ENCODE measurements around the gene SUCO.

SUCO gene

DNA sequence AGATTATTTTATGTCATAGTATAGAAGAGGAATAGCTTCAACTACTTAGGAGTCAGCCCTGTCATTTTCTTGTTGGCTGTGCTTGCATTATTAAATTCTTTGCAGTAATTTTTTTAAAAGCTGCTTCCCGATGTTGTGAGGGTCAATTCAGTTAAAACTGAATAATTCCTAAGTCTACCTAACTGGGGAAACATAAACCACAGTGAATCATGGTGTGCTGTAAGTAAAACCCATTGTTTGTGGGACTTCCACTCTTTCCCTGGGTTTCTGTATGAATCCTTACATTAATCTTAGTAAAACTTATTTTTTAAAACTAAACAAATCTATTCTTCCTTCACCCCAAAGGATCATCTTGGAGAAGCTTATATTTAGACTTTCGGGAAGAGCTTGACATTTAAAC lies 4.4 kb downstream of the SUCO start:
- Histone ChIP-seq H3K9me3 (ENCODE audit: control insufficient read depth in 2 of 2, low read length in 2 of 2) (no peaks in the 10 kb centered on the region), H3K36me3 (ENCODE audit: control insufficient read depth in 2 of 2, insufficient read depth in 2 of 2, low read length in 2 of 2) (no peaks in the 10 kb centered on the region), H3K4me3 (ENCODE audit: low read length in 2 of 2) (no peak overlapping the region), H3K4me1 (ENCODE audit: control insufficient read depth, insufficient read depth, low read length) (peaks cover 8% of the 10 kb centered on the region), H3K9ac (ENCODE audit: low read length in 2 of 2) (no peak overlapping the region), H3K27ac (ENCODE audit: low read length) (no peak overlapping the region), H3K27me3 (ENCODE audit: control insufficient read depth in 1 of 2, insufficient read depth in 2 of 2, low read length in 2 of 2) (no peaks in the 10 kb centered on the region)

DNA sequence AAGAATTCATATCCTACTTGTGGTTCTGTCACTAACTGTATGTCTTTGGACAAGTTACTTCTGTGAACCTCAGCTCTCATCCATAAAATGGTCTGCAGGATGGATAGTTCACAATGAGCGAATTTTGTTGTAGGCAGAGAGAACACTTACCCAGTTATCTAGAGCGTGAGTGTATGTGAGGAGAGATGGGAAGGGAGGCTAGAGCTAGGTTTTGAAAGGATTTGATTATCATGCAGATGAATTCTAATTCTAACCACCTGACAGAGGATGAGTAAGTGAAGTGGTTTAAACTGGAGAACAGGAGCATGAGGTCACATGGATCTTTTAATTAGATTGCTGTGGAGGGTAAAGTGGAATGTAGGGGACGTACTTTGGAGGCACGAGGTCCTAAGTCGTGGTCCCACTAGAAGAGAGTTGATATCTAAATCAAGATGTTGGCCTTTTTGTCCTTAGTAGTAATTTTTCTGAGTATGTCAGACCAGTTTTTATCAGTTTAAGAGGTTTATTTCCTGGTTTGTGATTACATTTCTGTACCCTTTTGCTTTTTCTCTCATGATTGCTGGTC lies 5.0 kb downstream of the SUCO start:
- Histone ChIP-seq H3K4me1 (ENCODE audit: control insufficient read depth, insufficient read depth, low read length) (peaks cover 8% of the 10 kb centered on the region), H3K9me3 (ENCODE audit: control insufficient read depth in 2 of 2, low read length in 2 of 2) (no peaks in the 10 kb centered on the region), H3K27me3 (ENCODE audit: control insufficient read depth in 1 of 2, insufficient read depth in 2 of 2, low read length in 2 of 2) (no peaks in the 10 kb centered on the region), H3K9ac (ENCODE audit: low read length in 2 of 2) (no peak overlapping the region), H3K36me3 (ENCODE audit: control insufficient read depth in 2 of 2, insufficient read depth in 2 of 2, low read length in 2 of 2) (no peaks in the 10 kb centered on the region), H3K4me3 (ENCODE audit: low read length in 2 of 2) (no peak overlapping the region), H3K27ac (ENCODE audit: low read length) (no peak overlapping the region)

DNA sequence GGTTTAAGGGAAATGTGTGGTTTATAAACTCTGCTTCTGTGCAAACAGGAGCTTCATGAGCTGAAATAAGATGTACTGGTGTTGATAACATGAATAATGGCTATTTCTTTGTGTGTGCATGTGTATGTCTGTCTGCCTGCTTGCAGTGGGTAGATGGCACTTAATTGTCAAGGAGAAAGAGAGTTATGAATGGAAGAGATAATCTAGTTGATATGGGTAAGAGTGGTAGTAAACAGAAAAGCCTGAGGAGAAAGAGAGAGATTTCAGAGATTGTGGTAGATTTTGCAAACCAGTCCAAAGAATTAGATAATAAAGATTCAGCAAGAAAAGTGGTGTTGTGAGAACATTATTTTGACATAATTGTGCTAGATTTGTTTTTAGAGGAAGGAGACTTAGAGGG lies 7.7 kb downstream of the SUCO start:
- H3K9me3 ChIP-seq (ENCODE audit: control insufficient read depth in 2 of 2, low read length in 2 of 2), result no peaks in the 10 kb centered on the region
- no peak overlapping the region for H3K27ac ChIP-seq (ENCODE audit: low read length)
- H3K36me3 ChIP-seq (ENCODE audit: control insufficient read depth in 2 of 2, insufficient read depth in 2 of 2, low read length in 2 of 2), result no peaks in the 10 kb centered on the region
- H3K9ac ChIP-seq (ENCODE audit: low read length in 2 of 2), result no peak overlapping the region
- H3K4me3 ChIP-seq (ENCODE audit: low read length in 2 of 2), result no peak overlapping the region
- no peaks in the 10 kb centered on the region for H3K4me1 ChIP-seq (ENCODE audit: control insufficient read depth, insufficient read depth, low read length)
- H3K27me3 ChIP-seq (ENCODE audit: control insufficient read depth in 1 of 2, insufficient read depth in 2 of 2, low read length in 2 of 2), result no peaks in the 10 kb centered on the region

DNA sequence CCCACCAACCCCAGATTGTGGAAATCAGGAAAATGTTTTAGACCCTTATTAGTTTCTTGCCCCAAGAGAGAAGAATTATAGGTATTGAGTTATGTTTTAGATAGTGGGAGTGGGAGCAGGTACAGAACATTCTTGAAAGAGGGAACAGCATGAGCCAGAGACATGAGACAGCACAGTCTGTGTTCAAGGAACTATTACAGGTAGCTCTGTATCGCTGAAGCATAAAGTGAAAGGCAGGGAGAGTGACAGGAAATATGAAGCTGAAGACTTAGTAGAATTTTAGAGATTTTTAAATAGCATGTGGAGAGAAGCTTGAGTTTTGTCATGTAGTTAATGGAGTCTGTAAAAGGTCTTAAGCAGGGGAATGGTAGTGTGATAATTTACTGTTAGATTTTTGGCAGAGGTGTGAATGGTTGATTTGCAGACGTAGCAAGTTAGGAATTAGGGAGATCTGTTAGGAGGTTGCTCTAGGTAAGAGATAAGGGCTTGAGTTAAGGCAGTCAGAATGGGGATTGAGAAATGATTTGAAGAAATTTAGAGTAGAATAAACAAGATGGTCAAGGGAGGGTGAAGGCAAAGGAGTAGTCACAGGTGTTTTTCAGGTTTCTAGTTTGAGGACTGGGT lies 11.6 kb downstream of the SUCO start:
- Histone ChIP-seq H3K4me3 (ENCODE audit: low read length in 2 of 2) (no peak overlapping the region), H3K9me3 (ENCODE audit: control insufficient read depth in 2 of 2, low read length in 2 of 2) (no peaks in the 10 kb centered on the region), H3K36me3 (ENCODE audit: control insufficient read depth in 2 of 2, insufficient read depth in 2 of 2, low read length in 2 of 2) (no peaks in the 10 kb centered on the region), H3K27ac (ENCODE audit: low read length) (no peak overlapping the region), H3K9ac (ENCODE audit: low read length in 2 of 2) (no peak overlapping the region), H3K4me1 (ENCODE audit: control insufficient read depth, insufficient read depth, low read length) (no peaks in the 10 kb centered on the region), H3K27me3 (ENCODE audit: control insufficient read depth in 1 of 2, insufficient read depth in 2 of 2, low read length in 2 of 2) (no peaks in the 10 kb centered on the region)

DNA sequence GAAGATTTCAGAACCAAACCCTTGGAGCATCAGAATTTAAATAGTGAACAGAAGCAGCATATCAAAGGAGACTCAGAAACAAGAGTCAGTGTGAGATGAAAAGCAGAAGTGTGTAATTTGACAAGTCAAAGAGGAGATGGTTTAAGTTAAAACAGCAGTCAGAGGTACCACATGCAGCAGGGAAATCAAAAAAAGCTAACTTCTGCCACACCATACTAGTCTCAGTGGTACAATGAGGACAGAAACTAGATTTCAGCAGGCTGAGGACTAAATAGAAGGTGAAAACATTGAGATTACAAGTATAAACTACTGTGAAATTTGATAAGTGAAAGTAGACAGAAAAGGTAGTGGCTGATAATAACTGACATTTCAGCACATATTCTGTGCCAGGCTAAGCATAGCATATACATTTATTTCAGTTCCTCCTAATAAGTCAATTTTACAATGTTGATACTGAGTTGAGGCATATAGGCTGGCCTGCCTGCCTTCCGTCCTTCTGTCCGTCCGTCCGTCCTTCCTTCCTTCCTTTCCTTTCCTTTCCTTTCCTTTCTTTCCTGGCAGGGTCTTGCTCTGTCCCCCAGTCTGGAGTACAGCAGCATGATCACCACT lies 12.6 kb downstream of the SUCO start:
- Histone ChIP-seq H3K36me3 (ENCODE audit: control insufficient read depth in 2 of 2, insufficient read depth in 2 of 2, low read length in 2 of 2) (no peaks in the 10 kb centered on the region), H3K4me1 (ENCODE audit: control insufficient read depth, insufficient read depth, low read length) (no peaks in the 10 kb centered on the region)

DNA sequence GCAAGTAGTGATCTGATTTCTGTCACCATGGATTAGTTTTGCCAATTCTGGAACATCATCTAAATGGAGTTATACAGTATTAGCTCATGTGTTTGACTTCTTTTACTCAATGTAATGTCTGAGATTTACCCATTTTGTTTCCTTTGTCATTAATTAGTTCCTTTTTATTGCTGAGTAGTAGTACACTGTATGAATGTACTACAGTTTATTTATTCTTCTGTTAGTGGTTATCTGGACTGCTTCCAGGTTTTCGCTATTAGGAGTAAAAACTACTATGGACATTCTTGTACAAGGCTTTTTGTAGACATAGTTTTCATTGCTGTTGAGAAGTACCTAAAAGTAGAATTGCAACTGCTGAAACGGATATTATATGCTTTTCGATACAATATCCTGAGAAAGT lies 14.1 kb downstream of the SUCO start:
- Histone ChIP-seq H3K4me1 (ENCODE audit: control insufficient read depth, insufficient read depth, low read length) (no peaks in the 10 kb centered on the region), H3K9ac (ENCODE audit: low read length in 2 of 2) (no peak overlapping the region), H3K27me3 (ENCODE audit: control insufficient read depth in 1 of 2, insufficient read depth in 2 of 2, low read length in 2 of 2) (no peaks in the 10 kb centered on the region), H3K4me3 (ENCODE audit: low read length in 2 of 2) (no peak overlapping the region), H3K36me3 (ENCODE audit: control insufficient read depth in 2 of 2, insufficient read depth in 2 of 2, low read length in 2 of 2) (no peaks in the 10 kb centered on the region), H3K27ac (ENCODE audit: low read length) (no peak overlapping the region), H3K9me3 (ENCODE audit: control insufficient read depth in 2 of 2, low read length in 2 of 2) (no peaks in the 10 kb centered on the region)

More for the DNA sequence above, 12.6 kb downstream of the SUCO start:
- no peak overlapping the region for H3K9ac ChIP-seq (ENCODE audit: low read length in 2 of 2)
- H3K27me3 ChIP-seq (ENCODE audit: control insufficient read depth in 1 of 2, insufficient read depth in 2 of 2, low read length in 2 of 2), result no peaks in the 10 kb centered on the region
- H3K9me3 ChIP-seq (ENCODE audit: control insufficient read depth in 2 of 2, low read length in 2 of 2), result no peaks in the 10 kb centered on the region
- no peak overlapping the region for H3K4me3 ChIP-seq (ENCODE audit: low read length in 2 of 2)
- H3K27ac ChIP-seq (ENCODE audit: low read length), result no peak overlapping the region

DNA sequence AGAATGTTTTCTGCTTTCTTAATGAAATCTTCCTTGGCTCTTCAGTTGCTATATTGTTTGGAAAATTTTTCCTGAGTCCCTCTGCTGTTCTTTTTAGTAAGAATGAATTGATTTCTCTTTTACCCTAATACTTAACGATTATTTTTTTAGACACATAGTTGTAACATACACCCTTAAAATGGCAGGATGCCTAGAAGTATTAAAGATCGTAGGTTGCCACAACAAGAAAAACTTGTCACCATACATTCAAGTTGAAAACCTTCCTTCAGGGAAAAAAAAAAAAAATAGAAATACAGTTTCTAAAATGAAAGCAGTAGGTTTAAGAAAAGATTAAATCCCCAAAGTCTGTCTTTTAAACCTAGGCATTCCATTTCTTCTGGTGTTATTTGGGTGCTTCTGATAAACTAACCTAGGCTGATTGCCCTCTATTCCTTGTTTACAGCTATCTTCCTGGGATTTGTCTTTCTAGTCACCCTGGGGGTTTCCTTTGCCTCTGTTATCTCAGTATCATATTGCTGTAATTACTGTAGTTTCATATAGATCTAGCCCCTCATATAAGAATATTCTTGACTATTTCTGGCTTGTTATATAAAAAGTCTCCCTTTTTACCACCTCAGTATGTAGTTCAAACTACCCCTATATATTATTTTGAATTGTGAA lies 16.8 kb downstream of the SUCO start:
- Histone ChIP-seq H3K4me3 (ENCODE audit: low read length in 2 of 2) (no peak overlapping the region), H3K9ac (ENCODE audit: low read length in 2 of 2) (no peak overlapping the region), H3K4me1 (ENCODE audit: control insufficient read depth, insufficient read depth, low read length) (no peaks in the 10 kb centered on the region), H3K9me3 (ENCODE audit: control insufficient read depth in 2 of 2, low read length in 2 of 2) (no peaks in the 10 kb centered on the region), H3K27me3 (ENCODE audit: control insufficient read depth in 1 of 2, insufficient read depth in 2 of 2, low read length in 2 of 2) (no peaks in the 10 kb centered on the region), H3K36me3 (ENCODE audit: control insufficient read depth in 2 of 2, insufficient read depth in 2 of 2, low read length in 2 of 2) (no peaks in the 10 kb centered on the region), H3K27ac (ENCODE audit: low read length) (no peak overlapping the region)

DNA sequence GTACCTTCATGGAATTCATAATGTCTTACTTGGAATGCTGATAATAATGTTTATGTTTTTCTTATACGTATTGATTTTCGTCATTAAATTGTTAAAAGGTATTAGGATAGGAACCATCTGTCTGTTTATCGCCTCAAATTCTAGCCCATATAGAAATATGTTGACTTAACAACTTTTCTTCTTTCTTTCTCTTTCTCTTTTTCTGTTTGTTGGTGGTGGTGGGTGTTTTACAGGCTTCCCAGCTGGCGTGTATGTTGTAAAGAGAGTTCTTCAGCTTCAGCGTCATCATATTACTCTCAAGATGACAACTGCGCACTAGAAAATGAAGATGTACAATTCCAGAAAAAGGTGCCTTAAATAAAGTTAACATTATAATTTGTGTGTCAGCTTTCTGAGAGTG lies 18.3 kb downstream of the SUCO start:
- Histone ChIP-seq H3K27ac (ENCODE audit: low read length) (no peak overlapping the region), H3K36me3 (ENCODE audit: control insufficient read depth in 2 of 2, insufficient read depth in 2 of 2, low read length in 2 of 2) (no peaks in the 10 kb centered on the region), H3K4me3 (ENCODE audit: low read length in 2 of 2) (no peak overlapping the region), H3K9me3 (ENCODE audit: control insufficient read depth in 2 of 2, low read length in 2 of 2) (no peaks in the 10 kb centered on the region), H3K27me3 (ENCODE audit: control insufficient read depth in 1 of 2, insufficient read depth in 2 of 2, low read length in 2 of 2) (no peaks in the 10 kb centered on the region), H3K9ac (ENCODE audit: low read length in 2 of 2) (no peak overlapping the region), H3K4me1 (ENCODE audit: control insufficient read depth, insufficient read depth, low read length) (no peaks in the 10 kb centered on the region)

DNA sequence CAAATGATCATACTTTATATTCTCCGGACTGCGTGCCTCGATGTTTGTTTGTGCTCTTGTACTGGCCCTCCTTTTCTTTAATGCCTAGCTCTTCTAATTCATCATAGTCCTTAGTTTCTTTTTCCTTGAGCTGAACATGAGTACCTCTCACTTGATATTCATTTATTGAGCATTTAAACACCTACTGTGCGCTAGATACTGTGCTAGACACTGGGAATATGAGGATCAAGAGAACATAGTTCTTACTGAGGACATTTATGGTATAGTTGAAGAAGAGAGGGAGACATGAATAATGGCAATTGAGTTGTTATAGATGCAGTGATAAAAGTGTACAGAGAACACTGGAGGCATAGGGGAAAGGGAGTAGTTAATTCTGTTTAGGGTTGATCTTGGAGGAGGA lies 22.0 kb downstream of the SUCO start:
- peaks cover 0 to 9% of the 10 kb centered on the region in 2 donors for H3K36me3 ChIP-seq (ENCODE audit: control insufficient read depth in 2 of 2, insufficient read depth in 2 of 2, low read length in 2 of 2)
- H3K4me1 ChIP-seq (ENCODE audit: control insufficient read depth, insufficient read depth, low read length), result no peaks in the 10 kb centered on the region
- no peaks in the 10 kb centered on the region for H3K9me3 ChIP-seq (ENCODE audit: control insufficient read depth in 2 of 2, low read length in 2 of 2)
- no peak overlapping the region for H3K9ac ChIP-seq (ENCODE audit: low read length in 2 of 2)
- no peaks in the 10 kb centered on the region for H3K27me3 ChIP-seq (ENCODE audit: control insufficient read depth in 1 of 2, insufficient read depth in 2 of 2, low read length in 2 of 2)
- H3K27ac ChIP-seq (ENCODE audit: low read length), result no peak overlapping the region
- no peak overlapping the region for H3K4me3 ChIP-seq (ENCODE audit: low read length in 2 of 2)

DNA sequence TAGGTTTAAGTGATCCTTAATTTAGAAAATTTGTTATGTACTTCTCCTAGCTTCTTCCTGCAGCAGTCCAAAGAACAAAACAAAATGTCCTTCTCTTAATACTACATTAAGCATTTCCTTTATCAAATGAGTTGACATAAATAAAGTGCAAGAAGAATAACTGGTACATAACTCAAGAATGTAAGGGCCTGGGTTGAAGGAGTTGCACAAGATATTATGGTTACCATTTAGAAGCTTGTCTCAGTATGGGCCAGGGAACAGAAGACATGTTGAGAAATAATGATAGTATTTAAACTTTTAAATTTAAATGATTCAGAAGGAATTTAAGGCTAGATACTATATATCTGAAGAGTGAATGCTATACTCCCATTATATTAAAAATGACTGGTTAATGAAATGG lies 23.5 kb downstream of the SUCO start:
- Histone ChIP-seq H3K9me3 (ENCODE audit: control insufficient read depth in 2 of 2, low read length in 2 of 2) (no peaks in the 10 kb centered on the region), H3K27ac (ENCODE audit: low read length) (no peak overlapping the region), H3K36me3 (ENCODE audit: control insufficient read depth in 2 of 2, insufficient read depth in 2 of 2, low read length in 2 of 2) (peaks cover under 1 to 13% of the 10 kb centered on the region in 2 donors), H3K4me1 (ENCODE audit: control insufficient read depth, insufficient read depth, low read length) (no peaks in the 10 kb centered on the region), H3K4me3 (ENCODE audit: low read length in 2 of 2) (no peak overlapping the region), H3K27me3 (ENCODE audit: control insufficient read depth in 1 of 2, insufficient read depth in 2 of 2, low read length in 2 of 2) (no peaks in the 10 kb centered on the region), H3K9ac (ENCODE audit: low read length in 2 of 2) (no peak overlapping the region)

DNA sequence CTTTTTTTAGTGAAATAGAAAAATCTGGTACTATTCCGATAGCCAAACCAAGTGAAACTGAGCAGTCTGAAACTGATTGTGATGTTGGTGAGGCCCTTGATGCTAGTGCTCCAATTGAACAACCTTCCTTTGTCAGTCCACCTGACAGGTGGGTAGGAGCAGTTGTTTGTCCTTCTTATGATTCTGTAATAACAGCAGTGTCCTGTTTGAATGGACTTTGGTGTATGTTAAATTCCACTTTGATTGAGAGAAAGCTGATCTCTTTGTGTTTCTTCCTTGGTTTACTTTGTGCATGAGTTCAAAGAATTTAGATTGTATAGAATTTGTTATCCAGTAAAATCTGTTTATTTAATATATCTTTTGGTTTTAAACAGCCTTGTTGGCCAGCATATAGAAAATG lies 24.3 kb downstream of the SUCO start:
- Histone ChIP-seq H3K36me3 (ENCODE audit: control insufficient read depth in 2 of 2, insufficient read depth in 2 of 2, low read length in 2 of 2) (peaks cover 3 to 13% of the 10 kb centered on the region in 2 donors), H3K9me3 (ENCODE audit: control insufficient read depth in 2 of 2, low read length in 2 of 2) (no peaks in the 10 kb centered on the region), H3K27ac (ENCODE audit: low read length) (no peak overlapping the region), H3K4me3 (ENCODE audit: low read length in 2 of 2) (no peak overlapping the region), H3K27me3 (ENCODE audit: control insufficient read depth in 1 of 2, insufficient read depth in 2 of 2, low read length in 2 of 2) (no peaks in the 10 kb centered on the region), H3K9ac (ENCODE audit: low read length in 2 of 2) (no peak overlapping the region), H3K4me1 (ENCODE audit: control insufficient read depth, insufficient read depth, low read length) (no peaks in the 10 kb centered on the region)
